HFF-Myc (cell line): ENCODE measurements around the gene ANKS1A.

Experiments
- DNase-seq: peaks from one replicate; pipeline ENCODE4 v3.0.0-alpha.2; 2011; ENCODE audit warnings: low read depth; ENCODE audit errors: extremely low read depth
- H3K4me3 ChIP-seq: replicated peaks from 2 replicates; pipeline ENCODE4 v1.5.1; 2011; ENCODE audit warnings: low read depth, mild to moderate bottlenecking, control low read depth, low read length
- CTCF ChIP-seq: IDR thresholded peaks from 2 replicates; pipeline ENCODE4 v1.5.1; 2012; ENCODE audit warnings: mild to moderate bottlenecking, low read depth, low read length, control low read depth; ENCODE audit errors: missing control alignments

ANKS1A gene

DNA sequence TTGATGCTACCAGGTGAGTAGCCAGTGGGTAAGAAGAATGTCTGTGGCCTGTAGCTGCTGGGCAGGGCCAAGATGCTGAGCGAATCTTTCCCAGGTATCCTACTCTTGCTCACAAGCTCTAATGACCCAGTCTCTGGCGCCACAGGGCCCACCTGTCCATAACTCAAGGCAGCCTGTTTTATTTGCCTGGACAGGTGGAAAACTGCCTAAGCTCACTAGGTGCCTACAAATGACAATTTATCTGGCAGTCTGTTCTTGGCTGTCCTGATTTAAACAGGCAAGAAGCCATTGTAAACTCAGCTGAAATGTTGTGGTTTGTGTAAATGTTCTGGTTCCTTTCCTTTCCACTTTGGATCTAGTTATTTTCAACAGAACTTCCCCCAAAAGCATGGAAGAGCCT is 138.8 kb downstream of the ANKS1A start:
- DNase-seq: no peak
- H3K4me3 ChIP-seq: no peak overlapping the region
- TF ChIP-seq CTCF: no peak

DNA sequence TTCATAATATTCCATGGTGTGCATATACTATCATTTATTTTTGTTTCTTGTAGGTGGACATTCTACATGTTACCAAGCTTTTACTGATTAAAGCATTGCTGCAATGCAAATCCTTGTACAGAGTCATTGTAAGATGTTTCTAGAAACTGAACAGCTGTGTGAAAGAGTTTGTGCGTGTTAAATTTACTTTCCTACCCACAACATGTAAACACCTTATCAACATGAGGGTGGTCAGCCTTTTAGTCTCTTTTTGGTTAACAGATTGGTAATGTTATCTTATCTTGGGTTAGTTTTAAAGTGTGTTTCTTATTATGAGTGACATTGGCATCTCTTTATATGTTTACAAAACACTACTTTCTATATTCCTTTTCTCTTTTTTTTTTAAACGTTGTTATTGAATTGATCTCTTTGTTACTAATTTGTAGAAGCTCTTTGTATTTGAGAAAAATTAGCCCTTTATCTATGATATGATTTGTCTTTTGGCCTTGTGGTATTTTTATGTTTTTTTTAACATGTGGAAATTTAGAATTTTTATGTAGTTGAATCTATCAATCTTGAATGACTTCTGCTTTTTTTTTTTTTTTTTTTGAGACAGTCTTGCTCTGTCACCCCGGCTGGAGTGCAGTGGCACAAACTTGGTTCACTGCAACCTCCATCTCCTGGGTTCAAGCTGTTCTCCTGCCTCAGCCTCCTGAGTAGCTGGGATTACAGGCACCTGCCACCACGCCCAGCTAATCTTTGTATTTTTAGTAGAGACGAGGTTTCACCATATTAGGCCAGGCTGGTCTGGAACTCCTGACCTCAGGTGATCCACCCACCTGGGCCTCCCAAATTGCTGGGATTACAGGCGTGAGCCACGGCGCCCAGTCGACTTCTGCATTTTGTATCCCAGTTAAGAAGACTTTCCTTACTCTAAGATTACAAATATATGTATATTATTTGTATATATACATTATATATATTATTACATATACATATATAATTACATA is 140.0 kb downstream of the ANKS1A start:
- TF ChIP-seq CTCF: no peak
- no peak for DNase-seq
- no peak overlapping the region for H3K4me3 ChIP-seq

DNA sequence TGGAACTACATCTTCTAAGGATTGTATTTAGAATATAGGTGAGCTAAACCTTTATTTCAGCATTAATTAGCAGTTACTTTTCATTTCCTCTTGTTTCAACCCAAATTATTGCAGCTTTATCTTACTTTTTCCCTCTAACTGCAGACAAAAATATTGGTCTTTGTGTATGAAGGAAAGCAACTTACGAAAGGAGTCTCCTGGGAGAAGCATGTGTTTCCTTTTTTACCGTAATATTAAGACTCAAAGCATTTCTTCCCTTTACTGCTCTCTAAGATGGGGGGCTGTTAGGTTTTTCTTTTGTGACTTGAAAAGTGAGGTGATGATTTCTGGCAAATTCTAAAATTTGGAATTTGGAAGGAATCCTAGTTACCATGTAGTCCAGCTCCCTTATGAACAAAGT is 141.0 kb downstream of the ANKS1A start:
- no peak for DNase-seq
- no peak for TF ChIP-seq CTCF
- no peak overlapping the region for H3K4me3 ChIP-seq

DNA sequence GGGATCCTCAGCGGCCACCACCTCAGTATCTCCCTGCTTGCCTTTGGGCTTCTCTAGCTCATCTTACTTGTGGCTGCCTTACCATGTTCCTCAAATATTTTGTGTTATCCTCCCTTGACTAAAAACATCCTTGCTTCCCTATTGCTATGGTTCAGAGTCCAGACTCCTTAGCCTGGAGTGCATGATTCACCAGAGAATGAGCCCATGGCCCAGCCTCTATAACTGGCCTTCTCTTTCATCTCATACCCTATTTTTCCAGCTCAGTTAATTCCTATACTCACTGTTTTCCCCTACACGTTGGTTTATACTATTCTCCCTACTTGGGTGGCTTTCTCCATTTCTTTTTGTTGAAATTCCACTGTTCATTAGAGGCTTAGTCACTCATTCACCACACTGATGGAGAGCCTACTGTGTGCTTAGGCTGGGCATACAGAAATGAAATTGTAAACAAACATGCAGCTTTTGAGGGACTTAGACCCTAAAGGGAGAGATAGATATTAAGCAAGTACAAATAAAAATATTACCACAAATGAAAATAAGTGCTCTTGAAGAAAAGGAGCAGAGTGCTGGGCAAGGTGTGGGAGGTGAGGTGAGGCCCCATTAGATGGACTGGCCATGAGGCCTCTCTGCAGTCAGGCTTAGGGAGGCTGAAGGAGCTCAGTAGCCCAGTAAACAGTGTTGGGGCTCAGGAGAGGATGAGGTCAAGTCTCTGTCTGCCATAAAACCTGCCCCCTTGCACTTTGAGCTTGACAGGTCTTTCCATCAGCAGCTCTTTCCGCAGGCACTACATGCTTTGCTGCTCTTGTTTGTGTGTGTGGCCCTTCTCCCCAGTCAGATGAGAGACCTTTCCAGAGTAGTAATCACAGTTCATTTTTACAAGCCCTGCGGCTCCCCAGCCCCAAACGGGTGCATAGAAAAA is 142.8 kb downstream of the ANKS1A start:
- DNase-seq: no peak
- TF ChIP-seq CTCF: no peak
- no peak overlapping the region for H3K4me3 ChIP-seq

- no peak for TF ChIP-seq CTCF
- H3K4me3 ChIP-seq: no peak overlapping the region
- DNase-seq: no peak
Observed at GRCh38 chr6:35033683-35034082, 144.6 kb downstream of the ANKS1A start.

DNA sequence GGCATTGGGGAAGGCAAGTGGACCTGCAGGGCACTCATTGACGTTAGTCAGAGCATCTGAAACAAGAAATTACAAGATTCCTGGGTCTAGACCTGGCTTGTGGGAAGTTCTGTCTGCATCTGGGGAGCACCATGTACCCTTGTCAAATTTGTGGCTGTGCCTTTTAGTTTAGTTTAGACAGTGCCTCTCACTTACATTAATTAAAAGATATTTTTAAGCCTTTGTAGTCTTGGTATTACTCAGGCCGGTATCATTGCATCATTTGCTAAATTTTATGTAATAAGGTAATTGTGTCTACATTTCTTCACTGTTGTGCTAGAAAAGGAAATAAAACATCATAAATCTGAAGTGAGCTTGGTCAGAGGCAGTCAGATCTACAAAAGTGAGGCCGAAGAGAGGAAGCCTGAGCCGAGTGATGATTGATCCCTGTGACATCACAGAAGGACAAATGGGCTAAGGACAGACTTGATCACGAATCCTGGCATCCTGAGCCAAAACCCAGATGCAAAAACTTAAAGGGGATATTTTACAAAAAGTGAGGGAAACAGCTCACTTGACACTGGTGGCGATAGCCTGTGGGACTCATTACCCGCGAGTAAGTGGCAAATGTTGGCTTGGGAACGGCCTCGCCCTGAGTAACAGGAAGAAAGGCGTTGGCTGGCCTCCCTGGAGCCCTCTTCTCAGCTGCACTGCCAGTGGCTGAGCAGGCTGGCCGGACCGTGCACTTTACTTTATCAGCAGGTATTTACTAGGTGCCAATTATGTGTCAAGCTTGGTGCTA is 145.5 kb downstream of the ANKS1A start:
- DNase-seq: no peak
- no peak for TF ChIP-seq CTCF
- H3K4me3 ChIP-seq: no peak overlapping the region
